ENCODE measurements around the gene IL13. TPM values are rescaled to one million over a fixed set of nuclear protein-coding genes. Genes with fewer than 3 reads are reported as not detected.

The IL13 gene
- total and polyA plus RNA-seq, 4 donors, result 0.15 TPM; not detected in 3

DNA sequence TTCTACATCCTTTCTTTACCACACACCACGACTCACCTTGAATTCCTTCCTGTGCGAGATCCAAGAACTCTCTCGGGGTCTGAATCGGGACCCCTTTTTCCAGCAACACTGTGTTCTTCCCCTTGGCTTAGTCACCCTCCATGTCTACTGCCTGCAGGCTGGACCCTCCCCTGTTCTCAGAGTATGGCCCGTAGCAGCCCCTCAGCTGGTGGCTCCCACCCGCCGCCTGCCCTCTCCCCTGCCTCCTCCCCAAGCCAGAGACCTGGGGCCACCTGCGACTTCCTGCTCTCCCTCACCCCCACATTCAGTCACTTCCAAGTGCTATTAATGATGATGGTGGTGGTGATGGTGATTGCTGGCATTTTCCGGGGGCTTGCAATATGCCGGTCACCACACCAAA, 9.3 kb downstream of the IL13 start:
- no peak overlapping the region for H3K27ac ChIP-seq (ENCODE audit: low read depth in 1 of 2, low read length in 2 of 2)

GRCh38 chr5:132667761-132668705, 10.1 kb downstream of the IL13 start:
- no peaks in the 10 kb centered on the region for H3K4me1 ChIP-seq (ENCODE audit: control insufficient read depth in 1 of 2, insufficient read depth in 2 of 2, low read length in 2 of 2)
- WGBS, 2 donors, result 87 to 89% methylated on average over 22 of the region's 22 CpGs
- no peak for DNase-seq
- H3K9me3 ChIP-seq (ENCODE audit: control insufficient read depth, low read length), result no peaks in the 10 kb centered on the region
- intact Hi-C loops (cut with DNase I), result no loop called here
- H3K36me3 ChIP-seq (ENCODE audit: control insufficient read depth in 1 of 2, insufficient read depth in 2 of 2, low read length in 1 of 2), result no peaks in the 10 kb centered on the region
- ATAC-seq (ENCODE audit: low FRiP score), result no peak
- no peak overlapping the region for H3K27ac ChIP-seq (ENCODE audit: low read depth in 1 of 2, low read length in 2 of 2)
- H3K27me3 ChIP-seq (ENCODE audit: control insufficient read depth in 1 of 2, insufficient read depth in 2 of 2, low read length in 1 of 2), result no peaks in the 10 kb centered on the region
- H3K4me3 ChIP-seq (ENCODE audit: low read length in 2 of 2), result no peak overlapping the region

More for the DNA sequence above, 9.3 kb downstream of the IL13 start:
- Histone ChIP-seq H3K4me3 (ENCODE audit: low read length in 2 of 2) (no peak overlapping the region), H3K9me3 (ENCODE audit: control insufficient read depth, low read length) (no peaks in the 10 kb centered on the region), H3K27me3 (ENCODE audit: control insufficient read depth in 1 of 2, insufficient read depth in 2 of 2, low read length in 1 of 2) (no peaks in the 10 kb centered on the region), H3K4me1 (ENCODE audit: control insufficient read depth in 1 of 2, insufficient read depth in 2 of 2, low read length in 2 of 2) (no peaks in the 10 kb centered on the region), H3K36me3 (ENCODE audit: control insufficient read depth in 1 of 2, insufficient read depth in 2 of 2, low read length in 1 of 2) (no peaks in the 10 kb centered on the region)
- no peak for DNase-seq
- ATAC-seq (ENCODE audit: low FRiP score), result no peak
- intact Hi-C loops (cut with DNase I), result no loop called here
- 92 to 95% methylated on average over 10 of the region's 10 CpGs for WGBS, 2 donors

- ATAC-seq (ENCODE audit: low FRiP score), result no peak
- H3K4me3 ChIP-seq (ENCODE audit: low read length in 2 of 2), result no peak overlapping the region
- WGBS, 2 donors, result 90 to 92% methylated on average over 14 of the region's 14 CpGs
These were observed 10.9 kb downstream of the IL13 start for GRCh38 chr5:132668706-132669454.

GRCh38 chr5:132669455-132669820, 11.5 kb downstream of the IL13 start:
- intact Hi-C loops (cut with DNase I), result no loop called here
- H3K27ac ChIP-seq (ENCODE audit: low read depth in 1 of 2, low read length in 2 of 2), result no peak overlapping the region
- no peak overlapping the region for H3K4me3 ChIP-seq (ENCODE audit: low read length in 2 of 2)
- no peaks in the 10 kb centered on the region for H3K27me3 ChIP-seq (ENCODE audit: control insufficient read depth in 1 of 2, insufficient read depth in 2 of 2, low read length in 1 of 2)
- no peaks in the 10 kb centered on the region for H3K4me1 ChIP-seq (ENCODE audit: control insufficient read depth in 1 of 2, insufficient read depth in 2 of 2, low read length in 2 of 2)
- ATAC-seq (ENCODE audit: low FRiP score) (no peak), DNase-seq (no peak)
- H3K9me3 ChIP-seq (ENCODE audit: control insufficient read depth, low read length), result no peaks in the 10 kb centered on the region
- no peaks in the 10 kb centered on the region for H3K36me3 ChIP-seq (ENCODE audit: control insufficient read depth in 1 of 2, insufficient read depth in 2 of 2, low read length in 1 of 2)
- WGBS, 2 donors, result 82 to 88% methylated on average over 7 of the region's 7 CpGs

More at GRCh38 chr5:132668706-132669454, 10.9 kb downstream of the IL13 start:
- Histone ChIP-seq H3K27ac (ENCODE audit: low read depth in 1 of 2, low read length in 2 of 2) (no peak overlapping the region), H3K36me3 (ENCODE audit: control insufficient read depth in 1 of 2, insufficient read depth in 2 of 2, low read length in 1 of 2) (no peaks in the 10 kb centered on the region), H3K9me3 (ENCODE audit: control insufficient read depth, low read length) (no peaks in the 10 kb centered on the region), H3K4me1 (ENCODE audit: control insufficient read depth in 1 of 2, insufficient read depth in 2 of 2, low read length in 2 of 2) (no peaks in the 10 kb centered on the region), H3K27me3 (ENCODE audit: control insufficient read depth in 1 of 2, insufficient read depth in 2 of 2, low read length in 1 of 2) (no peaks in the 10 kb centered on the region)
- intact Hi-C loops (cut with DNase I), result no loop called here
- DNase-seq, result no peak

- ATAC-seq (ENCODE audit: low FRiP score), result no peak
- WGBS, 2 donors, result 92 to 93% methylated on average over 16 of the region's 16 CpGs
- Histone ChIP-seq H3K9me3 (ENCODE audit: control insufficient read depth, low read length) (no peaks in the 10 kb centered on the region), H3K27ac (ENCODE audit: low read depth in 1 of 2, low read length in 2 of 2) (no peak overlapping the region), H3K27me3 (ENCODE audit: control insufficient read depth in 1 of 2, insufficient read depth in 2 of 2, low read length in 1 of 2) (no peaks in the 10 kb centered on the region), H3K36me3 (ENCODE audit: control insufficient read depth in 1 of 2, insufficient read depth in 2 of 2, low read length in 1 of 2) (no peaks in the 10 kb centered on the region), H3K4me1 (ENCODE audit: control insufficient read depth in 1 of 2, insufficient read depth in 2 of 2, low read length in 2 of 2) (no peaks in the 10 kb centered on the region), H3K4me3 (ENCODE audit: low read length in 2 of 2) (no peak overlapping the region)
- DNase-seq, result no peak
- intact Hi-C loops (cut with DNase I), result no loop called here
These were observed 12.3 kb downstream of the IL13 start for GRCh38 chr5:132669966-132670882.

DNA sequence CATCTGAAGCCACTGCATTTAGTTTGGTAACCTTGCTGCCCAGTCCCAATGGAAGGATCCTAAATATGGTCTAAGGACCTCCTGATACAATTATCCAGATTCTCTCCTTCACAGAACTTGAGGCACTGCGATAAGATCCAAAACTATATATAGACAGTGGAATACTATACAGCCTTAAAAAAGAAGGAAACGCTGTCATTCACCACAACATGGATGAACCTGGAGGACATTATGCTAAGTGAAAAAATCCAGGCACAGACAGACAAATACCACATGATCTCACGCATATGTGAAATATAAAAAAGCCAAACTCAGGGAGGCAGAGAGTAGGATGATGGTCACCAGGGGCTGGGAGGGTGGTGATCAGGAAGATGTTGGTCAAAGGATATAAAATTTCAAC, 13.0 kb downstream of the IL13 start:
- H3K4me3 ChIP-seq (ENCODE audit: low read length in 2 of 2), result no peak overlapping the region
- no peak for ATAC-seq (ENCODE audit: low FRiP score)
- H3K27ac ChIP-seq (ENCODE audit: low read depth in 1 of 2, low read length in 2 of 2), result no peak overlapping the region
- intact Hi-C loops (cut with DNase I), result no loop called here
- WGBS, 2 donors, result 96 to 98% methylated on average over 3 of the region's 3 CpGs
- no peaks in the 10 kb centered on the region for H3K36me3 ChIP-seq (ENCODE audit: control insufficient read depth in 1 of 2, insufficient read depth in 2 of 2, low read length in 1 of 2)
- no peaks in the 10 kb centered on the region for H3K27me3 ChIP-seq (ENCODE audit: control insufficient read depth in 1 of 2, insufficient read depth in 2 of 2, low read length in 1 of 2)
- no peak for DNase-seq
- H3K4me1 ChIP-seq (ENCODE audit: control insufficient read depth in 1 of 2, insufficient read depth in 2 of 2, low read length in 2 of 2), result no peaks in the 10 kb centered on the region
- no peaks in the 10 kb centered on the region for H3K9me3 ChIP-seq (ENCODE audit: control insufficient read depth, low read length)

GRCh38 chr5:132673488-132673887, 15.5 kb downstream of the IL13 start:
- Histone ChIP-seq H3K27ac (ENCODE audit: low read depth in 1 of 2, low read length in 2 of 2) (no peak overlapping the region), H3K27me3 (ENCODE audit: control insufficient read depth in 1 of 2, insufficient read depth in 2 of 2, low read length in 1 of 2) (no peaks in the 10 kb centered on the region), H3K9me3 (ENCODE audit: control insufficient read depth, low read length) (no peaks in the 10 kb centered on the region), H3K4me3 (ENCODE audit: low read length in 2 of 2) (no peak overlapping the region), H3K36me3 (ENCODE audit: control insufficient read depth in 1 of 2, insufficient read depth in 2 of 2, low read length in 1 of 2) (no peaks in the 10 kb centered on the region), H3K4me1 (ENCODE audit: control insufficient read depth in 1 of 2, insufficient read depth in 2 of 2, low read length in 2 of 2) (no peaks in the 10 kb centered on the region)
- ATAC-seq (ENCODE audit: low FRiP score) (no peak), DNase-seq (no peak)
- intact Hi-C loops (cut with DNase I), result no loop called here
- 89 to 95% methylated on average over 1 of the region's 1 CpG for WGBS, 2 donors

DNA sequence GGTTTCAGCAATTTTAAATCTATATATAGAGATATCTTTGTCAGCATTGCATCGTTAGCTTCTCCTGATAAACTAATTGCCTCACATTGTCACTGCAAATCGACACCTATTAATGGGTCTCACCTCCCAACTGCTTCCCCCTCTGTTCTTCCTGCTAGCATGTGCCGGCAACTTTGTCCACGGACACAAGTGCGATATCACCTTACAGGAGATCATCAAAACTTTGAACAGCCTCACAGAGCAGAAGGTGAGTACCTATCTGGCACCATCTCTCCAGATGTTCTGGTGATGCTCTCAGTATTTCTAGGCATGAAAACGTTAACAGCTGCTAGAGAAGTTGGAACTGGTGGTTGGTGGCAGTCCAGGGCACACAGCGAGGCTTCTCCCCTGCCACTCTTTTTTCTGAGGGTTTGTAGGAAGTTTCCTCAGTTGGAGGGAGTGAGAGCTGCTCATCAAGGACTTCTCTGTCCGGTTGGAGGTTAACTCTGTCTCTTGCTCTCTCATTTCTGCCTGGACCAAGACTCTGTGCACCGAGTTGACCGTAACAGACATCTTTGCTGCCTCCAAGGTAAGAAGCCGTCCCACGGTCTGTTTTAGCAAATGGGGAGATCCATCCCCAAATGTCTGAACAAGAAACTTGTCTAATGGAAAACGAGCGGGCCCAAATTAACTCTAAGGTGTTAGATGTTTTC, 16.1 kb downstream of the IL13 start, which contains the start of gene IL4:
IL4 (plus strand) TSS at position 51 of the 692 bp plus-strand sequence; CDS start at position 113, 62 bp downstream.
- no peak for ATAC-seq (ENCODE audit: low FRiP score)
- no peaks in the 10 kb centered on the region for H3K27me3 ChIP-seq (ENCODE audit: control insufficient read depth in 1 of 2, insufficient read depth in 2 of 2, low read length in 1 of 2)
- H3K4me3 ChIP-seq (ENCODE audit: low read length in 2 of 2), result no peak within 1 kb of the TSS
- intact Hi-C loops (cut with DNase I), result no loop called here
- WGBS, 2 donors, result 28 to 31% methylated on average over 14 of the region's 14 CpGs
- no peaks in the 10 kb centered on the region for H3K4me1 ChIP-seq (ENCODE audit: control insufficient read depth in 1 of 2, insufficient read depth in 2 of 2, low read length in 2 of 2)
- DNase-seq, result no peak
- H3K9me3 ChIP-seq (ENCODE audit: control insufficient read depth, low read length), result no peaks in the 10 kb centered on the region
- H3K36me3 ChIP-seq (ENCODE audit: control insufficient read depth in 1 of 2, insufficient read depth in 2 of 2, low read length in 1 of 2), result no peaks in the 10 kb centered on the region
- peak within 1 kb of the TSS; percentile 89 to 93 for H3K27ac ChIP-seq (ENCODE audit: low read depth in 1 of 2, low read length in 2 of 2)

Measured in aorta (tissue), 5 donors.